ENCODE data around the gene COL1A1. TPM values are rescaled to one million over a fixed set of nuclear protein-coding genes. Genes with fewer than 3 reads are reported as not detected.

Gene COL1A1
- polyA plus RNA-seq, 12 donors = 2,279 to 10,060 (median 4,381) TPM

GRCh38 chr17:50157891-50158290 lies 43.5 kb downstream of the COL1A1 start:
- DNase-seq = no peak

GRCh38 chr17:50155115-50155819 lies 46.2 kb downstream of the COL1A1 start:
- no peak for DNase-seq

- DNase-seq = no peak
Measured at GRCh38 chr17:50154604-50155003, 46.8 kb downstream of the COL1A1 start.

- DNase-seq = no peak
Measured at GRCh38 chr17:50153650-50154575, 47.5 kb downstream of the COL1A1 start.

- no peak for DNase-seq
Measured at GRCh38 chr17:50152736-50153135, 48.7 kb downstream of the COL1A1 start.

GRCh38 chr17:50151937-50152547 lies 49.4 kb downstream of the COL1A1 start:
- peak; percentile 92 for DNase-seq

GRCh38 chr17:50151041-50151936 lies 50.1 kb downstream of the COL1A1 start:
- peak; percentile 93 for DNase-seq

GRCh38 chr17:50150354-50151040 lies 50.9 kb downstream of the COL1A1 start, which contains the start of gene PPP1R9B:
TSS of gene PPP1R9B (minus strand) at chr17:50150677. CDS start at chr17:50150513, 164 bp downstream.
- DNase-seq = no peak

GRCh38 chr17:50149417-50150353 lies 51.7 kb downstream of the COL1A1 start:
- no peak for DNase-seq

- no peak for DNase-seq
Measured at GRCh38 chr17:50149091-50149416, 52.4 kb downstream of the COL1A1 start.

GRCh38 chr17:50148226-50149090 lies 53.0 kb downstream of the COL1A1 start:
- DNase-seq = no peak

GRCh38 chr17:50147841-50148225 lies 53.6 kb downstream of the COL1A1 start:
- DNase-seq = peak; percentile 70

- no peak for DNase-seq
Measured at GRCh38 chr17:50146927-50147665, 54.3 kb downstream of the COL1A1 start.

- no peak for DNase-seq
Measured at GRCh38 chr17:50146230-50146926, 55.1 kb downstream of the COL1A1 start.

- DNase-seq = no peak
Measured at GRCh38 chr17:50145532-50146229, 55.8 kb downstream of the COL1A1 start.

- no peak for DNase-seq
Measured at GRCh38 chr17:50144845-50145531, 56.4 kb downstream of the COL1A1 start.

Measured in muscle of arm (tissue), 12 donors.